ENCODE data around the gene N4BP2L2. TPM values are rescaled to one million over a fixed set of nuclear protein-coding genes. Genes with fewer than 3 reads are reported as not detected.

The N4BP2L2 gene
- total RNA-seq, 1 experiment from 2014 or later = 61.4 TPM

DNA sequence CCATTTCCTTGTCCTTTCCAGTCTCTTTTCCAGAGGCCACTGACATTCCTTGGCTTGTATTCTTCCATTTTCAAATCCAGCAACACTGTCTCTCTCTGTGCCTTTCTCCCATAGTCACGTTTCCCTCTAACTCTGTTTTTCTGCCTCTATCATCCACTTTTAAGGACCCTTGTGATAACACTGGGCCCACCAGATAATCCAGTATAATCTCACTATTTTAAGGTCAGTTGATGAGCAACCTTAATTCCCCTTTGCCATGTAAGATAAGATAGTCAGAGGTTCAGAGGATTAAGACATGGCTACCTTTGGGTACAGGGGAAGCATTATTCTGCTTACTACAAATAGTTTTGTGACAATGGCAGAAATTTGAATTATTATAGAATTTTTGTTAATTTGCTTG, 64.9 kb downstream of the N4BP2L2 start:
- no CpG with 5 or more reads among the region's 1 CpG for WGBS (ENCODE audit: extremely low coverage, insufficient read length, low lambda C conversion rate)

More for the DNA sequence above, 64.9 kb downstream of the N4BP2L2 start:
- Histone ChIP-seq H3K18ac (ENCODE audit: insufficient read length, low read depth, low read length) (no peak overlapping the region), H2AK5ac (ENCODE audit: insufficient read length, low read length) (no peak overlapping the region), H3K14ac (ENCODE audit: insufficient read depth, low read length) (no peak overlapping the region), H2BK20ac (ENCODE audit: low read depth, low read length, poor library complexity, severe bottlenecking) (no peak overlapping the region), H2BK15ac (ENCODE audit: low read depth, low read length) (no peak overlapping the region), H3K23me2 (ENCODE audit: insufficient read length, low read depth, low read length, poor library complexity, severe bottlenecking) (no peaks in the 10 kb centered on the region), H3K79me2 (ENCODE audit: insufficient read depth, low read length) (no peaks in the 10 kb centered on the region), H3K4ac (ENCODE audit: low read depth, low read length) (no peak overlapping the region), H3K4me2 (ENCODE audit: insufficient read depth, insufficient read length, low read length) (no peak overlapping the region), H3K23ac (ENCODE audit: insufficient read length, low read depth, low read length) (no peak overlapping the region), H2BK120ac (ENCODE audit: low read depth, low read length, poor library complexity, severe bottlenecking) (no peak overlapping the region), H3K9me3 (ENCODE audit: control insufficient read depth, low read depth, low read length) (no peaks in the 10 kb centered on the region), H4K5ac (ENCODE audit: insufficient read length, low read depth, low read length) (no peak overlapping the region), H4K20me1 (ENCODE audit: control insufficient read depth, insufficient read depth, insufficient read length) (no peaks in the 10 kb centered on the region), H3K79me1 (ENCODE audit: insufficient read depth, low read depth, low read length, poor library complexity, severe bottlenecking) (no peaks in the 10 kb centered on the region), H3K9ac (ENCODE audit: extremely low read depth, insufficient read length, low read length) (no peak overlapping the region), H4K91ac (ENCODE audit: insufficient read length, low read depth, low read length) (no peak overlapping the region), H4K8ac (replicated peaks; ENCODE audit: insufficient read length, low read depth, low read length) (no peak overlapping the region), H2BK5ac (ENCODE audit: insufficient read length, low read length) (no peak overlapping the region), H3K4me1 (ENCODE audit: insufficient read depth, low read length) (no peaks in the 10 kb centered on the region), H3K56ac (ENCODE audit: insufficient read length, low read depth, low read length) (no peak overlapping the region), H3T11ph (ENCODE audit: low read length) (no peak overlapping the region), H3K27ac (ENCODE audit: insufficient read length, low read depth, low read length) (no peak overlapping the region), H2BK12ac (ENCODE audit: insufficient read length, low read depth, low read length) (no peak overlapping the region), H3K27me3 (ENCODE audit: insufficient read depth, low read length) (no peaks in the 10 kb centered on the region), H2AFZ (ENCODE audit: low read length) (no peak overlapping the region)
- Mint-ChIP-seq H3K36me3 (ENCODE audit: insufficient read depth in 1 of 3, low read depth in 3 of 3) (no peaks in the 10 kb centered on the region), H3K4me3 (no peak overlapping the region), H3K9me3 (no peaks in the 10 kb centered on the region), H3K4me1 (peaks cover 0 to 4% of the 10 kb centered on the region in 2 experiments; a peak in 1 of 4 replicates), H3K27me3 (ENCODE audit: low read depth) (no peaks in the 10 kb centered on the region), H3K27ac (no peak overlapping the region)
- DNase-seq = no peak
- no peak for TF ChIP-seq CTCF (conservative IDR thresholded peaks at IDR 0.05)
